Psoas muscle (tissue), 8 donors: ENCODE data around the gene ECI1. TPM values are rescaled to one million over a fixed set of nuclear protein-coding genes. Genes with fewer than 3 reads are reported as not detected.

Source experiments
- ATAC-seq, 4 donors: fragments of 200-7000 bp; cut with Tn5 transposase; one replicate each; pipeline ENCODE4 v1.9.1; 2020; ENCODE audit warnings: moderate library complexity in 3 of 4, mild to moderate bottlenecking in 2 of 4
- DNase-seq, 2 donors: peaks; one replicate each; pipeline ENCODE4 v3.0.0-alpha.2; 2020
- H3K27ac ChIP-seq: fragments of 200-600 bp; one replicate; pipeline ENCODE4 v1.8.0; 2022
- H3K27me3 ChIP-seq, 3 donors: fragments of 200-600 bp in 1 of 3; one replicate each; pipeline versions ENCODE4 v1.6.1 to v1.8.0; 2013 to 2022; ENCODE audit warnings: low read length in 2 of 3, mild to moderate bottlenecking in 2 of 3, moderate library complexity in 1 of 3; ENCODE audit not compliant: insufficient read depth in 3 of 3
- H3K36me3 ChIP-seq, 2 donors: fragments of 200-600 bp in 1 of 2; one replicate each; pipeline versions ENCODE4 v1.6.1 to v1.8.0; 2013 to 2022; ENCODE audit warnings: low read depth in 1 of 2, mild to moderate bottlenecking in 1 of 2, moderate library complexity in 1 of 2; ENCODE audit not compliant: insufficient read depth in 1 of 2
- H3K4me1 ChIP-seq: fragments of 200-600 bp; one replicate; pipeline ENCODE4 v1.8.0; 2022
- H3K4me3 ChIP-seq: fragments of 200-600 bp; one replicate; pipeline ENCODE4 v1.8.0; 2022; ENCODE audit warnings: mild to moderate bottlenecking
- H3K9me3 ChIP-seq: fragments of 200-600 bp; one replicate; pipeline ENCODE4 v1.8.0; 2022
- WGBS, 3 donors: extraction: QIAGEN DNeasy Blood & Tissue Kit; methylation state at CpG; one replicate each; pipeline versions ENCODE4 v1.1.6 to v1.1.7; 2013; 5-methylcytosine and 5-hydroxymethylcytosine counted together
- intact Hi-C, 2 donors: fragments of 100-400 bp; cut with DNase I; formaldehyde crosslinking; loops; one replicate each; pipeline versions ENCODE4 v1.11.0 to v1.14.2; 2022
- polyA plus RNA-seq, 3 donors: library from polyadenylated mRNA; stranded (reverse); fragments of 200-250 nt; gene quantifications; one replicate each; pipeline ENCODE4 v1.2.3, GENCODE V29; 2013
- total RNA-seq, 4 donors: library from RNA; stranded (reverse); fragmentation: NEBNext Ultra II Directional in 2 of 4; extraction: Animal tissue kit (Norgen Biotek cat#: 25700) in 2 of 4; gene quantifications; one replicate each; pipeline versions ENCODE4 v1.2.1 to v1.2.4, GENCODE V29; 2021 to 2023
- TF ChIP-seq, protein P1 (sequence below): fragments of 200-600 bp; IDR thresholded peaks from one replicate; pipeline ENCODE4 v1.8.0; 2022; ENCODE audit warnings: antibody characterized with exemption
- donor health status: healthy with polysubstance abuse.
- donor health status: DM: no; HTN: no; CAD: no; lungs with moderate emphysema.
- donor health status: Bipolar disorder and iron deficiency.
- donor health status: healthy.
- donor health status: DM: yes; HTN: yes; CAD: no.
- donor health status: DM: no; HTN: no; CAD: no.
- donor health status: DM: no; HTN: no; CAD: no.
- donor health status: DM: yes; HTN: yes; CAD: no.

Gene ECI1
- total and polyA plus RNA-seq, 7 donors = 81.7 to 205 (median 138) TPM

DNA sequence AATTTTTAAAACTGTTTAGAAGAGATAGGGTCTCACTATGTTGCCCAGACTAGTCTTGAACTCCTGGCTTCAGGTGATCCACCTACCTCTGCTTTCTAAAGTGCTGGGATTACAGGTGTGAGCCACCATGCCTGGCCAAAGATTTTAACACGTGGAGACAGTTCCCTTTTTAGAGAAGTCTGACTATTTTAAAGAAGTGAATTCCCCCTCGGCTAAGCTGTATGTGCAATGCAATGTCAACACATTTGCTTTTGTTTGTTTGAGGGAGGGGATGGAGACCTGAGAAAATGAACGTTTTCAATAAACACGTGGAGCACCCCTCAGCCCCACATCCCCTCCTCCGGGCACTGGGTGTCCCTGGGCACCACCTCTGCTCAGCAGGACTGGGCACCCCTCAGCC lies 30.9 kb upstream of the ECI1 start:
- 76 to 81% (median 78%) methylated on average over 5 of the region's 5 CpGs for WGBS, 3 donors
- TF ChIP-seq, protein P1, sequence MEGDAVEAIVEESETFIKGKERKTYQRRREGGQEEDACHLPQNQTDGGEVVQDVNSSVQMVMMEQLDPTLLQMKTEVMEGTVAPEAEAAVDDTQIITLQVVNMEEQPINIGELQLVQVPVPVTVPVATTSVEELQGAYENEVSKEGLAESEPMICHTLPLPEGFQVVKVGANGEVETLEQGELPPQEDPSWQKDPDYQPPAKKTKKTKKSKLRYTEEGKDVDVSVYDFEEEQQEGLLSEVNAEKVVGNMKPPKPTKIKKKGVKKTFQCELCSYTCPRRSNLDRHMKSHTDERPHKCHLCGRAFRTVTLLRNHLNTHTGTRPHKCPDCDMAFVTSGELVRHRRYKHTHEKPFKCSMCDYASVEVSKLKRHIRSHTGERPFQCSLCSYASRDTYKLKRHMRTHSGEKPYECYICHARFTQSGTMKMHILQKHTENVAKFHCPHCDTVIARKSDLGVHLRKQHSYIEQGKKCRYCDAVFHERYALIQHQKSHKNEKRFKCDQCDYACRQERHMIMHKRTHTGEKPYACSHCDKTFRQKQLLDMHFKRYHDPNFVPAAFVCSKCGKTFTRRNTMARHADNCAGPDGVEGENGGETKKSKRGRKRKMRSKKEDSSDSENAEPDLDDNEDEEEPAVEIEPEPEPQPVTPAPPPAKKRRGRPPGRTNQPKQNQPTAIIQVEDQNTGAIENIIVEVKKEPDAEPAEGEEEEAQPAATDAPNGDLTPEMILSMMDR = no peak
- no peak for ATAC-seq

DNA sequence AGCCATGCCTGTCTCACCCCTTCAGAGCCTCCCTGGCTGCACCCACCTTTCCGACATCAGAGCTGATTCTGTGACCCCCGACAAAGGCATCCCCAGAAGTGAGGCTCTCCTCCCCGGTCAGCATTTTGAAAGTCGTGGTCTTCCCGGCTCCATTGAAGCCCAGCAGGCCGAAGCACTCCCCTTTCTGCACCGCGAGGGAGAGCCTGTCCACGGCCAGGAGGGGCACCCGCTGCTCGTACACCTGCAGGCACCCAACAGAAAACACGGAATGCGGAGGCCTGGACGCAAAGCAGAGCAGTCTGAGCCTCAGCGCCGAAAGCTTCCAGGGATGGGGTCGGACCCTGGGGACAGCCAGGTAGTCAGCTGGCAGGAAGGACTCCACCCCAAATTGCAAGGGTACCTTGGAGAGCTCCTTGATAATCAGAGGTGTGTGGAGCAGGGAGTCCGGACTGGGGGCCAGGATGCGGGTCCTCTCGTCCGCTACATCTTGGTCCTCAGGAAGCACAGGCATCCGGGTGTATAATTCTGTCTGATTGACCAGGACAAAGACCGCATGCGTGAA lies 29.7 kb upstream of the ECI1 start:
- Histone ChIP-seq H3K27ac (no peak overlapping the region), H3K36me3 (peaks cover 0 to 49% of the 10 kb centered on the region in 2 donors), H3K9me3 (no peaks in the 10 kb centered on the region), H3K27me3 (no peaks in the 10 kb centered on the region), H3K4me3 (no peak overlapping the region), H3K4me1 (peaks cover 4% of the 10 kb centered on the region)
- DNase-seq (no peak), ATAC-seq (no peak)
- intact Hi-C loops = loop anchor here in 1 of 2 donors (10.0 kb wide), 1 partner anchor 134 kb away; no protein-coding TSS in a partner anchor
- 82 to 85% (median 83%) methylated on average over 24 of the region's 24 CpGs for WGBS, 3 donors
- TF ChIP-seq, protein P1 = no peak

More for the DNA sequence above, 30.9 kb upstream of the ECI1 start:
- no peaks in the 10 kb centered on the region for H3K9me3 ChIP-seq
- peaks cover 0 to 54% of the 10 kb centered on the region in 2 donors for H3K36me3 ChIP-seq
- no peaks in the 10 kb centered on the region for H3K4me1 ChIP-seq
- intact Hi-C loops = loop anchor here in 1 of 2 donors (10.0 kb wide), 1 partner anchor 133 kb away; no protein-coding TSS in a partner anchor
- no peak overlapping the region for H3K27ac ChIP-seq
- no peak overlapping the region for H3K4me3 ChIP-seq
- H3K27me3 ChIP-seq = no peaks in the 10 kb centered on the region
- no peak for DNase-seq

DNA sequence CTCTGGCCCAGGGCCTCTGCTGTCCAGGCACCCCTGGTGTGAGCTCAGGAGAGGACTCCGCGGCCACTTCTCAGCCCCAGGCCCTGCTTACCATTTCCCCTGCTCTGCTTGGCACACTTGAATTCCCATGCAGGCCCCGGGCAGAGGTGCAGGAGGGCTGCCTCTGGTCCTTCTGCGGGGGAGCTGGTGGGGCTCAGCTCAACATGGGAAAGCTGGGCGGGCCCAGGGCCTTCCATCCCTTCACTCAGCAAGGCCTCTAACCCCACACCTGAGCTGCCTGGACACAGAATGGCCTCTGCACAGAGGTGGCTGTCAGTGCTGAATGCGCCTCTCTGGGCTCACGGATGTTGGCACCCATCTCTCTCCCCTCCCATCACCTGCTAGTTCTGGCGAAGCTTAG lies 29.1 kb upstream of the ECI1 start:
- ATAC-seq = no peak
- intact Hi-C loops = loop anchor here in 1 of 2 donors (10.0 kb wide), 1 partner anchor 134 kb away; no protein-coding TSS in a partner anchor
- 89 to 95% (median 91%) methylated on average over 5 to 8 of the region's 8 CpGs for WGBS, 3 donors

DNA sequence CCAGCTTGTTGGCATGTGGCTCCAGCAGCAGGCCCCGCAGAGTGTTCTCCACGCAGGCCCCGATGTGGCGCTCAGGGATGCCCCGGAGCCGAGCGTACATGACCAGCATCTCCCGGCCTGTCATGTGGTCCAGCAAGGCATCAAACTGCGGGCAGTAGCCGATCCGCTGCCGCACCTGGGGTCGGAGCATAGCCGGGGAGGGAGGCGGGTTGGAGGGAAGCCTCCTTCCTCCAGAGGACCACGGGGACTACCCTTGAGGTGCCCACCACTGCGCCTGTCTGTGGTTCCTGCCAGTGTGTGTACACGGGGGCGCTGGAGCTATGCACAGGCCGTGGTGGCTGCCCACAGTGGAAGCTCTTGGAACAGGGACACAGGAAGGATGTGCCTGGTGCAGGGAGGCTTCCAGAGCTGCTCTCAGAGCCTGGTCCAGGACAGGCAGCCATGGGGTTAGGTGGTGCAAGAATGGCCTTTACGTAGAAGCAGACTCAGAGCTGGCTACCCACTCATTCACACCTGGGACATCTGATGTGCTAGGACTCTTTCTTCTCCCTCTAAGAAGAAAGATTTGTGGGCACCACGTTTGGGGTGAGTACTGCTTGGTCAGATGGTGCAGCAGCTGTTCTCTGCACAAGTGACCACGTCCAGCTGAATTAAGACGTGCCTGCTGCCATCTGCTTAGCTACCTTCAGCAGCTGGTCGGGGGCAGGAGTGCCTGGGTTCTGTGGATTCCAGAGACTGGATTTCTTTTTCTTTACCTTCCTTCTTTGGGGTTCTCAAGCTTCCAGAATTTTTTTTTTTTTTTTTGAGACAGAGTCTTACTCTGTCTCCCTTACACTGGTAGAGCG lies 27.8 kb upstream of the ECI1 start:
- no peaks in the 10 kb centered on the region for H3K27me3 ChIP-seq
- intact Hi-C loops = no loop called here
- WGBS, 3 donors = 81 to 87% (median 83%) methylated on average over 26 of the region's 26 CpGs
- no peak overlapping the region for H3K4me3 ChIP-seq
- peaks cover 0 to 39% of the 10 kb centered on the region in 2 donors for H3K36me3 ChIP-seq
- no peak for ATAC-seq
- no peak for DNase-seq
- no peaks in the 10 kb centered on the region for H3K9me3 ChIP-seq
- TF ChIP-seq, protein P1 = no peak
- H3K4me1 ChIP-seq = peaks cover 5% of the 10 kb centered on the region
- H3K27ac ChIP-seq = no peak overlapping the region

More for the DNA sequence above, 29.1 kb upstream of the ECI1 start:
- Histone ChIP-seq H3K27me3 (no peaks in the 10 kb centered on the region), H3K9me3 (no peaks in the 10 kb centered on the region), H3K4me3 (no peak overlapping the region), H3K27ac (no peak overlapping the region), H3K4me1 (peaks cover 5% of the 10 kb centered on the region), H3K36me3 (peaks cover 0 to 49% of the 10 kb centered on the region in 2 donors)
- TF ChIP-seq, protein P1 = no peak
- no peak for DNase-seq
